Testis (tissue), 2 donors: ENCODE results near the gene SPEF2.

Experiments
- POLR2A ChIP-seq: fragments of 450-650 bp; IDR thresholded peaks from one replicate; pipeline ENCODE4 v1.6.1; 2017; ENCODE audit warnings: antibody characterized with exemption, mild to moderate bottlenecking, moderate library complexity
- TF ChIP-seq, protein P1 (sequence below), 3 experiments: fragments of 450-650 bp in 2 of 3; fragments of 200-600 bp in 1 of 3; sonication (generic) in 1 of 3; IDR thresholded peaks; one replicate each; pipeline ENCODE4 v1.5.1; 2016 to 2019; ENCODE audit warnings: antibody characterized with exemption in 3 of 3, mild to moderate bottlenecking in 2 of 3, moderate library complexity in 1 of 3

- TF ChIP-seq, protein P1, sequence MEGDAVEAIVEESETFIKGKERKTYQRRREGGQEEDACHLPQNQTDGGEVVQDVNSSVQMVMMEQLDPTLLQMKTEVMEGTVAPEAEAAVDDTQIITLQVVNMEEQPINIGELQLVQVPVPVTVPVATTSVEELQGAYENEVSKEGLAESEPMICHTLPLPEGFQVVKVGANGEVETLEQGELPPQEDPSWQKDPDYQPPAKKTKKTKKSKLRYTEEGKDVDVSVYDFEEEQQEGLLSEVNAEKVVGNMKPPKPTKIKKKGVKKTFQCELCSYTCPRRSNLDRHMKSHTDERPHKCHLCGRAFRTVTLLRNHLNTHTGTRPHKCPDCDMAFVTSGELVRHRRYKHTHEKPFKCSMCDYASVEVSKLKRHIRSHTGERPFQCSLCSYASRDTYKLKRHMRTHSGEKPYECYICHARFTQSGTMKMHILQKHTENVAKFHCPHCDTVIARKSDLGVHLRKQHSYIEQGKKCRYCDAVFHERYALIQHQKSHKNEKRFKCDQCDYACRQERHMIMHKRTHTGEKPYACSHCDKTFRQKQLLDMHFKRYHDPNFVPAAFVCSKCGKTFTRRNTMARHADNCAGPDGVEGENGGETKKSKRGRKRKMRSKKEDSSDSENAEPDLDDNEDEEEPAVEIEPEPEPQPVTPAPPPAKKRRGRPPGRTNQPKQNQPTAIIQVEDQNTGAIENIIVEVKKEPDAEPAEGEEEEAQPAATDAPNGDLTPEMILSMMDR (IDR thresholded peaks at IDR 0.05) = no peak
- no peak for TF ChIP-seq POLR2A
Observed at GRCh38 chr5:35681911-35682310, 64.2 kb downstream of the SPEF2 start.
